NCI-H187 treated with DMSO at 0.1 percent for 48 hours (cell line): ENCODE measurements around the gene UBE3C.
"Not testable (repeated sequence)": the region's sequence is repeated elsewhere in the genome, so short reads cannot be mapped to it uniquely, and the experiment has no call there.

Experiments used
- DNase-seq: peaks from one replicate; lab custom pipeline; 2025; lab: John Stamatoyannopoulos, UW

The UBE3C gene

DNA sequence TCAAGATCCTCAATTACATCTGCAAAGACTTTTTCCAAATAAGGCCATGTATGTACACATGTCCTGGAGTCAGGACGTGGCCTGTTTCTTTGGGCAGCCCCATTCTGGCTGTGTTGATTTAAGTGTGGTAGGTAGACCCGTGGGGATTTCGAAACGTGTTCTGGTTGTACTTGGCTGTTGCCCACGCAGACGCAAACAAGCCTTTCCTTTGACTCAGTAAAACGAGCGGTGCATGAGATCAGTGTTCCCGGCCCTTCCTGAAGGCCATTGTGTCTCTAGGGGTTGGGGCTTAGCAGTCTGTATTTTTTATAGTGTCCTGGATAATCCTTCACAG lies 133.2 kb downstream of the UBE3C start:
- DNase-seq: no peak

DNA sequence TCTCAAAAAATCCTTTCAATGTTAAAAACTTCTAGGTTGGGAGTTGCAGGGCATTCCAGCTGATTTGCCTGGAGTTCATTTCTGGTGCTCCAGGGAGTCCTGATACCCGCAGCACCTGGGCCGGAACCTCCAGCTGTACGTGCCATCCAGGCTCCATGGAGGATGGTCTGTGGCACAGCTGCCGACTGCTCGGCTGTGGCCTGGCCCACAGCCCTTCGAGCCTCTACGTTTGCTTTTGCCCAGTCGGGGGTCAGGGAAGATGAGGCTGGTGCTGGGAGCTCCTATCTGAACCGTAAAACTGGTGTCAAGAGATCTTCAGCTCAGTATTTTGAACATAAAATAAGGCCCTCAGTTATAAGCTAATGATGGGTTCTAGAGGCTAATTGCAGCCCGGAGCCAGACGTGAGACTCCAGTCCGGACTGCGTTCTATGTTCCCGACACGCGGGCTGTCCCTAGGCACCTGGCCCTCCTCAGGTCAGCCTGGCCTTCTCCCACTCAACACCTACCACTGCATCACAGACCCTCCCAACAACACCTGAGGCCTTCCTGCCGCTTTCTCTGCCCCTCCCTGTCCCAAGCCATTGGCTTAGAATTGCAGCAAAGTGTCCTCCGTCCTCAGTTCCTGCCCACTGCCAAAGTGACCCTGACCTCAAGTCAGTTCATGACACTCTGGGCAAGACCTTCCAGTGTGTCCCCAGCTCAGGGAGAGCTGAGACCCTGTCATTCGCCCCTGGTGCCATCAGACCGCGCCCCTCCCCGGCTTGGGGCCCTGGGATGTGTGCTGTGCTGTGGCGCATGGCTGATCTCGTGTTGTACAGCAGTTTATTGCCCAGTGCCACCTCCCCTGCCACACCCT lies 133.9 kb downstream of the UBE3C start:
- no peak for DNase-seq

DNA sequence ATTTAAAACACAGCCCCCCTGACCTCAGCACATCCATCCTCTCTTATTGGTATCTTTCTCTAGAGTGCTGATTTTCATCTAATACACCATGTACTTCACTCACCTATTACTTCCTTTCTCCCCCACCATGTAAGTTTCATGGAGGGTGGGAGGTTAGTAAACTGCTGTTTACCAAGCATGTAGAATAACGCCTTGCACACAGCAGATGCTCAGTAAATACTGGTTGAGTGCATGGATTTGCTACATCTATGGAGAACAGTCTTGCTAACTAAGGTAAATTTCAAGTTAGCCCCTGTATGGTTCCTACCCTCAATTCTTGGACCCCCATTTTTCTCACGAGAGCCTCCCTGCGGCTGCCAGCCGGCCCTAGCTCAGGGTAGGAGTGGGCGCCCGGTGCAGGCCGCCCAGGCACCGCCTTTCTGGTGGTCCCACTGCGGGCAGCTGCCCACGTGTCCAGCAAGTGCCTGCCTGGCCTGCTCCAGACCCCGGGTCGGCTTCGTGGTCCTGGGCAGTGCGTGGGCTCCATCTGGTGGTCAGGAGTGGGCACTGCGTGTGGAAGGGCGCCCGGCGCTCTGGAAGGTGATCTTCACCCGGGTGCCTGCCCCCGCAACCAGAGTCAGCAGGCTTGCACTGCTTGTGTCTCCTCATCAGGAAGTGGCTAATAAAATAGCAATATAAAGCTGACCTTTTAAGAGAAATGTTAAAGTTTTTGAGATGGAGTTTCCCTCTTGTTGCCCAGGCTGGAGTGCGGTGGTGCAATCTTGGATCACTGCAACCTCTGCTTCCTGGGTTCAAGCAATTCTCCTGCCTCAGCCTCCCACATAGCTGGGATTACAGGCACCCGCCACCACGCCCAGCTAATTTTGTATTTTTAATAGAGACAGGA lies 134.7 kb downstream of the UBE3C start:
- no peak for DNase-seq

DNA sequence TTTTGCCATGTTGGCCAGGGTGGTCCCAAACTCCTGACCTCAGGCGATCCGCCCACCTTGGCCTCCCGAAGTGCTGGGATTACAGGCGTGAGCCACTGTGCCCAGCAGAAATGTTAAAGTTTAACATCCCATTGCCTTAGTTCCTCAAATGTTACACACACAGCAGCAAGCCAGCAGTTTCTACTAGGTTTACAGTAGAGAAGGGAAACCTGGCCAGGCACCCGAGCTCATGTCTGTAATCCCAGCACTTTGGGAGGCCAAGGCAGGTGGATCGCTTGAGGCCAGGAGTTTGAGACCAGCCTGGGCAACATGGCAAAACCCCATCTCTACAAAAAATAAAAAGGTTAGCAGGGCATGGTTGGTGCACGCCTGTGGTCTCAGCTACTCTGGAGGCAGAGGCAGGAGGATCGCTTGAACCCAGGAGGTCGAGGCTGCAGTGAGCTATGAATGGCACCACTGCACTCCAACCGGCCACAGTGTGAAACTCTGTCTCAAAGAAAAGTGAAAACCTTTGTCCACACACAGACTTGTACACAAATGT lies 135.4 kb downstream of the UBE3C start:
- DNase-seq: not testable (repeated sequence)

DNA sequence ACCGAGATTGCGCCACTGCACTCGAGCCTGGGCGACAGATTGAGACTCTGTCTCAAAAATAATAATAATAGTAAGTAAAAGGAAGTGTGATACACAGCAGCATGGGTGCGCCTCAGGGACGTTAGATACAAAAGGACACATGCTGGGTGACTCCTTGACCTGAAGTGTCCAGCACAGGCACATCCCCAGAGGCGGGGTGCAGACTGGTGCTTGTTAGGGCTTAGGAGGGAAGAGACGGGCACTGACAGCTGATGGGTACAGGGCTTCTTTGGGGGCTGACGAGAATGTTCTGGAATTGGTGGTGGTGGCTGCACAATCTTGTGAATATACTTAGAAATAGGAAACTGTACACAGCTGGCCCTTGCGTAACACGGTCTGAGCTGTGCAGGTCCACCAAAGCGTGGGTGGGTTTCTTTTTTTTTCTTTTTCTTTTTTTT lies 136.3 kb downstream of the UBE3C start:
- no peak for DNase-seq

DNA sequence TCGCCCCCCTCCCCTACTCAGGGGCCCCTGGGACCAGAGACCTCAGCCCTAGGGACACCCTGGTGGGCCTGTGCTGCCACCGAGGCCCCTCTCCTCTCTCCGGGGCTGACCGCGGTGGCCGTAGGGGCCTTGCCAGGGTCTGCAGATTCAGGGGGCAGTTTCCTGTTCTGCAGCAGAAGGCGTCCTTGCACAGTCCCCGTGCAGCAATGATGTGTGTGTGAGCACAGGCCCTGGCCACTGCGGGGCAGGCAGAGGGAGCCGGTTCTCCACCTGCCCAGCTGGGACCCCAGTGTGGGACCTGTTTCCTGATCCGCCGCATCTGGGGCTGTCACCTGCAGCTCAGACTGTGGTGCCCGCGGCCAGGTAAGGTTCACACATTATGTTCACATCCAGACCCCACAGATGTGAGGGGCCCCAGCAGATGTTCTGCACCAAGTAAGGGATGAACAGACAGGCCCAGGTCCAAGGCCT lies 137.4 kb downstream of the UBE3C start:
- no peak for DNase-seq

DNA sequence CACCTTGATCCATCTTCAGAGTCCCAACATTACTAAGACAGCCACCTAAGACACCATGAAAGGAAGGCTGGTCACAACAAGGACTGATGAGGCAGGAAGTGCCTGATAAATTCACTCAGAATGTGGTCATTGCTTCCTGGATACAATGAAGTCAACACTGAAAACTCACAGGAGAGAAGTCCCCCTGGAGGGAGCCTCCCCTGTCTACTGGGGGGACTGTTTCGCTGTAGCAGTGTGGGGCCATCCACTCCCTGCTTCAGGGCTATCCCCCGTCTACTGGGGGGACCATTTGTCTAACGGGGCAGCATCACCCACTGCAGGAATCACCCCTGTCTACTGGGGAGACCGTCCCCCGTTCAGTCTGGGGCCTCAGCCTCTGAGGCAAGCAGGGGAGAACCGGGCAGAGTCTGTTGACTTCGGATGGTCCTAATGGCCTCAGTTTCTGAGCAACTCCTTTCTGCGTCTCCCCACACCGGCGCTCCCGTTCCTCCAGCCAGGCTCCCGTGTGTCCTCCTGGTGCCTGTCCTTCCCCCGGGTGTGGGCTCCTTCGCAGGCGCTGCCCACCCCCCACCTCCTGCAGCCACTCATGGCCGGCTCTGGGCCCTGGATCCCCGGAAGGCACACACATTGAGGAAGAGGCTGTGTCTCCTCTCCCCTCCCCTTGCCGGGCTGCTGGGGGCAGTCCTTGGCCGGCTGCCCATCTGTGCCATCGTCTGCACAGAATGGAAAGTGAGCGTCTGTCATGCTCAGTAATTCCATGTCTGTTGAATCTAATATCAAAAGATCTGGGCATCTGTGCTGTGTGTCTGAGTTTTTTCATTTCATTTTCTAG lies 138.2 kb downstream of the UBE3C start:
- no peak for DNase-seq

DNA sequence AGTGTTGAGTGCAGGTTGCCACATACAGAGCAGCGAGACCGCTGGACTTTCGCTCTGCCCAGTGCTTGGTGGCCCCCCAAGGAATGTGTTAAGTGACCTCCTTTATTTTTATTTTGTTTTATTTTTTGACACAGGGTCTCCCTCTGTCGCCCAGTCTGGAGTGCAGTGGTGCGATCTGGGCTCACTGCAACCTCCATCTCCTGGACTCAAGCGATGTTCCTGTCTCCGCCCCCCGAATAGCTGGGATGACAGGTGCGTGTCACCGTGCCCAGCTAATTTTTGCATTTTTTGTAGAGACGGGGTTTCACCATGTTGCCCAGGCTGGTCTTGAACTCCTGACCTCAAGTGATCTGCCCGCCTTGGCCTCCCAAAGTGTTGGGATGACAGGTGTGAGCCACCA lies 138.8 kb downstream of the UBE3C start:
- DNase-seq: not testable (repeated sequence)

DNA sequence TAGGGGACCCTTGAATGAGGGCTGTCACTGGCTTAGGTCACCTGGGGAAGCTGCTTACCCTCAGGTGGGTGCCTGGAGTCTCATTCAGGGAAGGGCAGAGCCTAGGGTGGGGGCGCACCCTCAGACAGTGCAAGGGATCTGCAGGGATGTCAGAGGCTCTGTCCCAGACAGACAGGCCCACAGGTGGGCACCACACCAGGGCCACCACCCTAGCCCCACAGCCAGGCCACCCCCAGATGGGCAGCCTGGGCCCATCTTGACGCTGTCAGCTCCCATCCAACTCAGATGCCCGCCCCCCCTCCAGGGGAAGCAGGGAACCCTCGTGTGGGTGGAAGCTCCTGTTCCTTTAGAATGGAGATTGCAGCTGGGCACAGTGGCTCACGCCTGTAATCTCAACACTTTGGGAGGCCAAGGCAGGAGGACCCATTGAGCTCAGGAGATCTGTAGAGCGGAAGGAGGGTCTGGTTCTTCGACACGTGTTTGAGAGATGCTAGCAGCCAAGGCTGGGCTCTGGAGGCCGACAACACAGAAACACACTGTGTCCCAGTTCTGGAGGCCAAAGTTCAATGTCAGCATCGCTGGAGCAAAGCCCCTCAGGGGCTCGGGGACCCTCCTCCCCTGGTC lies 139.6 kb downstream of the UBE3C start:
- no peak for DNase-seq

DNA sequence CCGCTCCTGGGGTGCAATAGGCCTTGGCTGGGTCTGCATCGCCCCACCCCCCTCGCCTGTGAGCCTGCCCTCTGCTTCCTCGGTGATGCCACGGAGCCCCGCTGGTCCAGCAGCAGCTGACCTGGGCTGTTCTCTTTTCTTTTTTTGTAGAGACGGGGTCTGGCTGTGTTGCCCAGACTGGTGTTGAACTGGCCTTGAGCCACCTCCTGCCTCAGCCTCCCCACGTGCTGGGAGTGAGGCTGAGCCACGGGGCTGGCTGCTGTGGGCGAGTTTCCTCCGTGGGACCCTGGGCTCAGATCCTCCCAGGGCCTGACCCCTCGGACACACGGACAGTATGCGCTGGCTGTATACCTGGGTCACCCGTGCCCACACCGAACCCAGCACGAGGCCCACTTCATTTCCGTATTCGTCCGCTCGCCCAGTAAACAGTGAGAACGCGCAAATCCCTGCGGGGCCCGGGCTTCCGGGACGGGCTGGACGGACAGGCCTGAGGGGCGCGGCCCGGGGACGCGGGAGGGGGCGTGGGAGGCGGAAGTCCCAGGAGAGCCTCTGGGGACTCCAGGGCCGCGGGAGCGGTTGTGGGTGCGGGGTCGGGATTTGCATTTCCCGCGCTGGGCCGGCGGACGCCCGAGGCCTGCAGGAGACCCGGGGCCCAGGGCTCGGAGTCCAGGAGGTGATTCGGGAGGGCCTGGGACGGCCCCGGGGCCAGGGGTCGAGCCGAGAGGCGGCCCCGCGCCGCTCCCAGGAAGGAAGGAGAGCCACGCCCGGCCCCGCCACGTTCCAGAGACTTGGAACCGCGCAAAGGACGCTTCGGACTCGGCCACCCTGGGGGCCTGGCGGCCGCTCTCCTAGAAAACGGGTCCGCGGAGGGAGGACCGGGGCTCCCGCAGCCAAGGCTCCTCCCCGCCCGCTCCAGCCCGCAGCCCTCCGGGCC lies 140.3 kb downstream of the UBE3C start:
- no peak for DNase-seq

DNA sequence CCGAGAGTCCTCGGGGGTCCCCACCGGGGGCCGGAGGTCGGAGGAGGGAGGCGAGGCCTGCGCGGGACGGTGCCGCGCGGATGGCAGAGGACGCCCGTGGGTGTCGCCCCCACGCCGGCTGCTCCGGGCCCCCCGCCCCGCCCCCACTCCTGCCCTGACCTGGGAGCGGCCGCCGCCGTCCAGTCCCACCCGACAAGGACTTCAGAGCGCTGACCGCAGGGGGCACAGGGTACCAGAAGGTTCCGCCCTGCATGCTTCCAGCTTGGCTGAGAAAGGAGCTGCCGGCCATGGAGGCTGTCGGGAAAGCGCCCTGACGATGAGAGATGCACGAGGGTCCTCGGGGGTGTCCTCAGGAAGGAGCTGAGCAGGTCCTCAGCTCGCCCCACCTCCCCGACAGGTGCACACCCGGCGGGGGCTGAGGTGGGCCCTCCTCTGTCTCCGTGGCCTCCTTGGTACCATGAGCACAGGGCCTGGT lies 141.1 kb downstream of the UBE3C start:
- DNase-seq: no peak

DNA sequence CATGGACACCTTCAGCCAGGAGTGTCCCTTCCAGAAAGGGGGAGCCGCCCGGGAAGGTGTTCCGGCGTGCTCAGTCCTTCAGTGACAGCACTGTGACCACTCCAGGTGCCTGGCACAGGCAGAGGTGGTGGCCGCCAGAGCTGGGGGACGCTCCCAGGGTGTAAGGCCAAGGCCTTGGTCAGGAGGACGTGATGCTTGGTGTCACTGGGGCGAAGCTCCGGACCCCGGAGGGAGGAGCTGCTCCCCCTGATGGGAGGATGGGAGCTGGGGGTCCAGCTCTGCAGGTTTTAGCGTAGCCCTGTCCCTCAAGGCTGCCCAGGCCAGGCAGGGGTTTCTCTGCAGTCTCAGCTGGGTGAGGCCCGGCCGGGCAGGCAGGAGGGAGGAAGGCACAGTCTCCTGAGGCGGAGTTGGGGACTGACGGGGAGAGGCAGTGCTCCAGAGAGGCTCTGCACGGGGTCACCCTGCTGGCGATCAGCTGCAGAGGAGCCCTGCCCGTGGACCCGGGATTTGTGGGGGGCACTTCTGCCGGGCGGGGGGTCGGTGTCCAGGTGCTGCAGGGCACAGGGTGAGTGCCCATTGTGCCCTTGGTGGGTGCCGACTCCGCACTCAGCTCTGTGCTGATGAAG lies 141.6 kb downstream of the UBE3C start:
- no peak for DNase-seq

DNA sequence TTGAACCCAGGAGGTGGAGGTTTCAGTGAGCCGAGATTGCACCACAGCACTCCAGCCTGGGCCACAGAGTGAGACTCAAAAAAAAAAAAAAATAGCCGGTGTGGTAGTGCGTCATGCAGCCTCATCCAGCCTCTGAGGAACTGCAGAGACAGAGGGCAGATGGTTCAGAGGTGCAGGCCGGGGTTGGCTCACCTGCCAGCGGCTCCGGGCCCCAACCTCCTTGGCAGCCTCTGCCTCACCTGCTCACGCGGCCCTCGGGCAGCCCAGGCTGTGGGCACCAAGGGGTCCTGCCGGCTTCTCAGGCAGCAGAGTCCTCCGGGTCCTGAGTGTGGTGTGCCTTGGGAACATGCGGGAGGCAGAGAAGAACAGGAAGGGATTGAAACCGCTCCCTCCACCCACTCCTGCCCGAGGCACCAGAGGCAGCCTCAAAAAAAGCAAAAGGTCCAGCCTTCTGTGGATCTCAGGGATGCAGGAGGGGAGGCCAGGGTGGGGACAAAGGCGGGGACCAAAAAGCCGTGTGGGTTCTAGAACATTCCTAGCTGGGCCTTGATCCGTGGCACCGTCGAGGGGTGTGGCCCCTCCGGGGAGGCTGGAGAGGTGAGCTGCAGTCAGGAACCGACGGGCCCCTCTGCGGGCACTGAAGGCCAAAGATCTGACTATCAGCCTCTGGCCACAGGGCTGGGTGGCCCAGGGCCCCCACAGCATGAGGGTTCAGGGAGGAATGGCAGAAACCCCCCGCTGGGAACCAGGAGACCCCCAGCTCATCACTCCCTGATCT lies 142.7 kb downstream of the UBE3C start:
- DNase-seq: no peak

DNA sequence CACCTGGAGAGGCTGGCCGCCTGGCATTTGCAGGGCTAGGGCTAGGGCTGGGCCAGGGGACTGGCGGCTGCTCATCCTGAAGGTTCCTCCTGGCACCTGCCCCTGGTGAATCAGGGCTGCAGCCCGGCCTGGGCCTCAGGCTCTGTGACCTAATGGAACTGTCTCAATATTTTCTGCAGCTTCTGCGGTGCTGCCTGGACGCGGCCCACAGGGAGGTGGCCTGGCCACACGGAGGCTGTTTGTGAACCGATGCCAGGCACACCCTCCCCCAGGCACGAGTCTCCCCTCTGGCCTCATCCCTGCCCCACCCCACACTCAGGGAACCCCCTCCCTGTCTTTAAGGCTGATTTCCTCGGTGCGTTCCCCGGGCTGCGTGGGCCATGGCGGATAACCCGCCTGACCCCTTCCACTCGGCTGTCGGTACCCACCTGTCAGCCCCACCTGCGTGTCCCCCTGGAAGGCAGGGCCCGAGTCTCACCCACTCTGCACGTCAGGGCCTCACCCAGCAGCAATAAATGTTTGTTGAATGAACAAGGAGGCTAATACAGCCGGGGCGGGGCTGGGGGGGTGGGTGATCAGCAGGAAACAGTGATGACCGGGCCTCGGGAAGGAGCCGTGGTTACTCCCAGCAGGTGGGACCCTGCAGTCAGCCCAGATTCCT lies 143.5 kb downstream of the UBE3C start:
- DNase-seq: no peak

DNA sequence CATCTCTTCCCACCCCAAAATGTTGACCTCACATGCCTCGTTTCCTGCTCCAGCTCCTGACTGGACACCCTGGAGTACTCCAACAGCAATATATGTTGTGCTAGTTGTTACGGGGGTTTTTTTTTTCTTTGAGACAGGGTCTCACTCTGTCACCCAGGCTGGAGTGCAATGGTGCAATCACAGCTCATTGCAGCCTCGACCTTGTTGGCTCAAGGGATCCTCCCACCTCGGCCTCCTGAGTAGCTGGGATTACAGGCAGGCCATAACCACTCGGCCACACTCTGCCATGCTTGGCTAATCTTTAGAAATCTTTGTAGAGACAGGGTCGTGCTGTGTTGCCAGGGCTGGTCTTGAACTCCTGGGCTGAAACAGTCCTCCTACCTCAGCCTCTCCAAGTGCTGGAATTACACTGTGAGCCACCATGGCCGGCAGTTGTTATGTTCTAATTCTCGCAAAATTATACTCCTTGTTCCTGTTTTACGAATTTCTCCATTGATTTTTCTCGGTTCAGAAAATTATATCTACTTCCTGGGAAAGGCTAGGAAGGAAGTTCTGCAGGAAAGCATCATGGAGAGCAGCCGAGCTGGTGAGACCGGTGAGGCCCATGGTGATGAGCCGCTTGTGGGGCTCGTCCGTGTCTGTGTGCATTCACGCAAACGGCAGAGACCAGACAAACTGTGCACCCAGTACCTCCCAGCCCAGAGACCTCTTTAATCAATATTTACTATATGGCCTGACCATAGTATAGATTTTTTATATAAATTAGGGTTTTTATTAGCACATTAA lies 145.7 kb downstream of the UBE3C start:
- no peak for DNase-seq

DNA sequence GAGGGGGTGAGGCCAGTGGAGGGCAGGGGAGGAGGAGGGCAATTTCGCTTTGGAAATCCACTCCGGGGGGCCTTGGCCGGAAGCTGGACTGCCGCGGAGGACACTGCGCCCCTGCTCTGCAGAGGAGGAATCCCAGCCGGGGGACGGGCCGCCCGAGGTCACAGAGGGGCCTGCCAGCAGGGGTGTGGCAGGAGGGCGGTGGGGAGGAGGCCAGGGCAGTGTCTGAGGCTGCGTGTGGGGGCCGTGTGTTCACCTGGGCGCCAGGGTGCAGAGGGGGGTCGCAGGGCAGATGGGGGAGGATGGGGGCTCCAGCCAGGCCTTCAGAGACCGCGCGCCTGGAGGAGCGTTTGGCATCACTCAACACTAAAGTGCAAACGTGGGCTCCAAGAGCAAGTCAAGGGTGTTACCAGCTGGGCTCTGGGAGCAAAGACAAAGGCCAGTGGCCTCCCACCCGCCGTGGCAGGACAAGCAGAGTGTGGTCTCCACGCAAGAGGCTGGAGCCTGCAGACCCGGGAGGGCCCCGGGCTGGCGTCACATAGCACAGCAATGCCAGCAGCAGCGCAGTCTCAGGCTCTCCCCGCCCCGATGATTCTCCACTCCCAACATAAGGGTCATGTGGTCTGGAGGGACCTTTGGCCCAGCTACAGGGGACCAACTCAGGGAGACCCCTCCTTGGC lies 152.8 kb downstream of the UBE3C start:
- DNase-seq: no peak

DNA sequence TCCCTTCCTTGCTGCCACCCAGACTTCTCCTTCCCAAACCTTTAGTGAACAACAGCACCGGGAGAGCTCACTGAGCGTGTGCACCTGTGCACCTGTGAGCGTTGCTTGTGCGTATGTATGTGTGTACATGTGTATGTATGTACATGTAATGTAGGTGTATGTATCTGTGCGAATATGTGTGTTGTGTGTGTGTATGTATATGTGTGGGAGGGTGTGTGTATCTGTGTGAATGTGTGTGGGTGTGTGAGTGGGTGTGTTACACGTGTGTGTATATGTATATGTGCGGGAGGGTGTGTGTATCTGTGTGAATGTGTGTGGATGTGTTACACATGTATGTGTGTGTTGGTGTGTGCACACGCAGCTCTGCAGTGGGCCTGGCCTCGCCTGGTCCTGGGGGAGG lies 153.5 kb downstream of the UBE3C start:
- no peak for DNase-seq
